ENCODE measurements around the gene PRELP.

Gene PRELP

DNA sequence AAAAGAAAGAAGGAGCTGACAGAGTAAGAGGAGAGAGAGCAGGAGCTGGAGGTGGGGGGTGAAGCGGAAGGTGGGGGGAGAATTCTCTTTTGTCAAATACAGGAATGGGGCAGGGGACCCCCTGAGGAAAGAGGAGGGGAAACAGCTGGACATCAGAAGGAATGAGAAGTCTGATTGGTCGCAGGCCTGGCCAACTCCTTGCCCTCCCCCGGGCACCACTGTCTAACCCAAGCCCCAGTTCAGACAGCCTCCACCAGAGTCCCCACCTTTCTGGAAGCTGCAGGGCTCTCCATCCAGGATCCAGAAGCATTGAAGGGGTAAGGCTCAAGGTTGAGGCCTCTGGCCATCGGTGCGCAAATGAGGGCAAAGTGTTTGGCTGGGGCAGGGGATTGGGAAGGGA is 18.3 kb downstream of the PRELP start, which contains the start of gene OPTC:
TSS of gene OPTC (plus strand) at position 253 of the 400 bp plus-strand sequence. CDS start 1,853 bp downstream, outside the sequence.
- Histone ChIP-seq H4K20me1 (ENCODE audit: insufficient read depth, low read length) (no peaks in the 10 kb centered on the region), H3F3A (ENCODE audit: insufficient read depth, low read length) (no peaks in the 10 kb centered on the region), H3K4me2 (ENCODE audit: low read depth, low read length) (no peak within 1 kb of the TSS), H3K9ac (ENCODE audit: low read length) (no peak within 1 kb of the TSS), H3K4me3 (ENCODE audit: low read length) (no peak within 1 kb of the TSS), H3K27me3 (replicated peaks; ENCODE audit: insufficient read depth, low read length) (no peaks in the 10 kb centered on the region), H3K4me1 (ENCODE audit: low read length) (no peaks in the 10 kb centered on the region), H3K9me2 (replicated peaks; ENCODE audit: insufficient read depth, low read length) (no peaks in the 10 kb centered on the region), H3K36me3 (replicated peaks; ENCODE audit: insufficient read depth, low read length) (no peaks in the 10 kb centered on the region), H2AFZ (ENCODE audit: low read length) (no peak within 1 kb of the TSS), H3K27ac (ENCODE audit: low read length) (no peak within 1 kb of the TSS), H3K79me2 (ENCODE audit: low read length) (no peaks in the 10 kb centered on the region), H3K9me3 (replicated peaks; ENCODE audit: insufficient read depth, low read length) (no peaks in the 10 kb centered on the region)
- no peak for DNase-seq
- TF ChIP-seq EZH2phosphoT487 (IDR thresholded peaks at IDR 0.05; ENCODE audit: low read length), result no peak
- TF ChIP-seq EZH2 (optimal IDR thresholded peaks at IDR 0.05; ENCODE audit: low read depth, low read length), result no peak
- TF ChIP-seq, protein P1, sequence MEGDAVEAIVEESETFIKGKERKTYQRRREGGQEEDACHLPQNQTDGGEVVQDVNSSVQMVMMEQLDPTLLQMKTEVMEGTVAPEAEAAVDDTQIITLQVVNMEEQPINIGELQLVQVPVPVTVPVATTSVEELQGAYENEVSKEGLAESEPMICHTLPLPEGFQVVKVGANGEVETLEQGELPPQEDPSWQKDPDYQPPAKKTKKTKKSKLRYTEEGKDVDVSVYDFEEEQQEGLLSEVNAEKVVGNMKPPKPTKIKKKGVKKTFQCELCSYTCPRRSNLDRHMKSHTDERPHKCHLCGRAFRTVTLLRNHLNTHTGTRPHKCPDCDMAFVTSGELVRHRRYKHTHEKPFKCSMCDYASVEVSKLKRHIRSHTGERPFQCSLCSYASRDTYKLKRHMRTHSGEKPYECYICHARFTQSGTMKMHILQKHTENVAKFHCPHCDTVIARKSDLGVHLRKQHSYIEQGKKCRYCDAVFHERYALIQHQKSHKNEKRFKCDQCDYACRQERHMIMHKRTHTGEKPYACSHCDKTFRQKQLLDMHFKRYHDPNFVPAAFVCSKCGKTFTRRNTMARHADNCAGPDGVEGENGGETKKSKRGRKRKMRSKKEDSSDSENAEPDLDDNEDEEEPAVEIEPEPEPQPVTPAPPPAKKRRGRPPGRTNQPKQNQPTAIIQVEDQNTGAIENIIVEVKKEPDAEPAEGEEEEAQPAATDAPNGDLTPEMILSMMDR (IDR thresholded peaks at IDR 0.05; ENCODE audit: low read length), result no peak

DNA sequence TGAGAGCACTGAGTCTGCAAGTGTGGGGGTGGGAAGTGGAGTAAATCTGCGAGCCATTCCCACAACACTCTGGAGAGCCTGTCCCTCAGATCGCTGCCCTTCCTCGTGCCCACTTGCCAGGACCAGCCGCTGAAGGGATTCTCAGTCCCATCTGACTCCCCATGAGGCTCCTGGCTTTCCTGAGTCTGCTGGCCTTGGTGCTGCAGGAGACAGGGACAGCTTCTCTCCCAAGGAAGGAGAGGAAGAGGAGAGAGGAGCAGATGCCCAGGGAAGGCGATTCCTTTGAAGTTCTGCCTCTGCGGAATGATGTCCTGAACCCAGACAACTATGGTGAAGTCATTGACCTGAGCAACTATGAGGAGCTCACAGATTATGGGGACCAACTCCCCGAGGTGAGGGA is 20.2 kb downstream of the PRELP start:
- no peak overlapping the region for H3K4me3 ChIP-seq (ENCODE audit: low read length)
- TF ChIP-seq EZH2phosphoT487 (IDR thresholded peaks at IDR 0.05; ENCODE audit: low read length), result no peak
- TF ChIP-seq, protein P1 (IDR thresholded peaks at IDR 0.05; ENCODE audit: low read length), result no peak
- no peak for TF ChIP-seq EZH2 (optimal IDR thresholded peaks at IDR 0.05; ENCODE audit: low read depth, low read length)
- H2AFZ ChIP-seq (ENCODE audit: low read length), result no peak overlapping the region
- H3K27ac ChIP-seq (ENCODE audit: low read length), result no peak overlapping the region
- no peaks in the 10 kb centered on the region for H3K4me1 ChIP-seq (ENCODE audit: low read length)
- no peaks in the 10 kb centered on the region for H3K9me2 ChIP-seq (replicated peaks; ENCODE audit: insufficient read depth, low read length)
- no peak for DNase-seq
- no peak overlapping the region for H3K9ac ChIP-seq (ENCODE audit: low read length)
- H3K4me2 ChIP-seq (ENCODE audit: low read depth, low read length), result no peak overlapping the region
- no peaks in the 10 kb centered on the region for H3K27me3 ChIP-seq (replicated peaks; ENCODE audit: insufficient read depth, low read length)
- no peaks in the 10 kb centered on the region for H4K20me1 ChIP-seq (ENCODE audit: insufficient read depth, low read length)
- no peaks in the 10 kb centered on the region for H3K36me3 ChIP-seq (replicated peaks; ENCODE audit: insufficient read depth, low read length)
- no peaks in the 10 kb centered on the region for H3F3A ChIP-seq (ENCODE audit: insufficient read depth, low read length)
- no peaks in the 10 kb centered on the region for H3K9me3 ChIP-seq (replicated peaks; ENCODE audit: insufficient read depth, low read length)
- no peaks in the 10 kb centered on the region for H3K79me2 ChIP-seq (ENCODE audit: low read length)

GRCh38 chr1:203497269-203497777 is 21.7 kb downstream of the PRELP start:
- Histone ChIP-seq H3K9me2 (replicated peaks; ENCODE audit: insufficient read depth, low read length) (no peaks in the 10 kb centered on the region), H2AFZ (ENCODE audit: low read length) (no peak overlapping the region), H3K4me2 (ENCODE audit: low read depth, low read length) (no peak overlapping the region), H3K4me1 (ENCODE audit: low read length) (no peaks in the 10 kb centered on the region), H3K4me3 (ENCODE audit: low read length) (no peak overlapping the region), H3K27me3 (replicated peaks; ENCODE audit: insufficient read depth, low read length) (no peaks in the 10 kb centered on the region), H3K36me3 (replicated peaks; ENCODE audit: insufficient read depth, low read length) (no peaks in the 10 kb centered on the region), H3K9me3 (replicated peaks; ENCODE audit: insufficient read depth, low read length) (no peaks in the 10 kb centered on the region), H3K9ac (ENCODE audit: low read length) (no peak overlapping the region), H3F3A (ENCODE audit: insufficient read depth, low read length) (no peaks in the 10 kb centered on the region), H3K79me2 (ENCODE audit: low read length) (no peaks in the 10 kb centered on the region), H3K27ac (ENCODE audit: low read length) (no peak overlapping the region), H4K20me1 (ENCODE audit: insufficient read depth, low read length) (no peaks in the 10 kb centered on the region)
- DNase-seq, result no peak
- TF ChIP-seq, protein P1 (IDR thresholded peaks at IDR 0.05; ENCODE audit: low read length), result no peak
- no peak for TF ChIP-seq EZH2 (optimal IDR thresholded peaks at IDR 0.05; ENCODE audit: low read depth, low read length)
